HEK293 (cell line): ENCODE results near the gene MBTD1.

ENCODE experiments used
- CTCF ChIA-PET: fragments of 350-600 bp; formaldehyde crosslinking; extraction: SDS; loops from one replicate; lab custom pipeline; 2021; ENCODE audit warnings: antibody characterized with exemption; lab: Yijun Ruan, JAX
- POLR2A ChIA-PET: fragments of 300-600 bp; formaldehyde crosslinking; extraction: SDS; loops from one replicate; lab custom pipeline; 2020; ENCODE audit warnings: antibody characterized with exemption, inconsistent platforms; lab: Yijun Ruan, JAX
- H3K27ac ChIP-seq: fragments of 200-500 bp; sonication (Bioruptor generic); 2 replicates; pipeline ENCODE4 v1.5.1; 2014; ENCODE audit warnings: low read depth, low read length, control low read depth, inconsistent platforms; ENCODE audit errors: extremely low read depth
- H3K36me3 ChIP-seq, 2 experiments: fragments of 200-500 bp in 1 of 2; sonication (Bioruptor generic) in 1 of 2; 1 replicate in 1 of 2; 2 replicates in 1 of 2; pipeline ENCODE4 v1.5.1; 2014 to 2017; ENCODE audit warnings: inconsistent platforms in 2 of 2, low read length in 2 of 2; ENCODE audit not compliant: control insufficient read depth in 2 of 2, insufficient read depth in 1 of 2
- H3K4me1 ChIP-seq: fragments of 200-500 bp; sonication (Bioruptor generic); 2 replicates; pipeline ENCODE4 v1.5.1; 2014; ENCODE audit warnings: mild to moderate bottlenecking, low read length, inconsistent platforms; ENCODE audit not compliant: control insufficient read depth, insufficient read depth
- H3K4me3 ChIP-seq: 2 replicates; pipeline ENCODE4 v1.5.1; 2011; ENCODE audit warnings: low read depth, mild to moderate bottlenecking, control low read depth, low read length, moderate library complexity
- H3K9me3 ChIP-seq: fragments of 200-500 bp; sonication (Bioruptor generic); 2 replicates; pipeline ENCODE4 v1.5.1; 2014; ENCODE audit warnings: low read depth, low read length, inconsistent platforms; ENCODE audit not compliant: control insufficient read depth, insufficient read depth
- BCL6B ChIP-seq: fragments of 450-650 bp; formaldehyde crosslinking; IDR thresholded peaks from 2 replicates; pipeline ENCODE4 v1.5.1; 2017; ENCODE audit warnings: missing biosample characterization, missing genetic modification characterization
- GLI2 ChIP-seq: fragments of 450-650 bp; formaldehyde crosslinking; IDR thresholded peaks from 2 replicates; pipeline ENCODE4; 2017; ENCODE audit warnings: missing biosample characterization, missing genetic modification characterization, low read depth, borderline replicate concordance
- HIC1 ChIP-seq: fragments of 450-650 bp; formaldehyde crosslinking; IDR thresholded peaks from 2 replicates; pipeline ENCODE4 v1.5.1; 2016; ENCODE audit warnings: missing biosample characterization, missing genetic modification characterization
- IKZF3 ChIP-seq: fragments of 450-650 bp; IDR thresholded peaks from 2 replicates; pipeline ENCODE4 v1.5.0; 2018; ENCODE audit warnings: missing biosample characterization, mild to moderate bottlenecking, missing genetic modification characterization, moderate library complexity
- INSM2 ChIP-seq: fragments of 450-650 bp; formaldehyde crosslinking; IDR thresholded peaks from 2 replicates; pipeline ENCODE4 v1.5.1; 2016; ENCODE audit warnings: missing biosample characterization, missing genetic modification characterization
- MEIS1 ChIP-seq: sonication (generic); formaldehyde crosslinking; IDR thresholded peaks from 2 replicates; pipeline ENCODE4 v1.8.1; 2022; ENCODE audit warnings: missing genetic modification reagents, mild to moderate bottlenecking, borderline replicate concordance
- PRDM1 ChIP-seq: fragments of 450-650 bp; formaldehyde crosslinking; IDR thresholded peaks from 2 replicates; pipeline ENCODE4; 2016; ENCODE audit warnings: missing biosample characterization, missing genetic modification characterization
- PRDM6 ChIP-seq: fragments of 450-650 bp; formaldehyde crosslinking; IDR thresholded peaks from 2 replicates; pipeline ENCODE4 v1.5.1; 2017; ENCODE audit warnings: missing biosample characterization, missing genetic modification characterization
- ZBTB1 ChIP-seq: fragments of 450-650 bp; formaldehyde crosslinking; IDR thresholded peaks from 2 replicates; pipeline ENCODE4 v1.5.1; 2016; ENCODE audit warnings: missing biosample characterization, missing genetic modification characterization
- ZBTB17 ChIP-seq: fragments of 450-650 bp; formaldehyde crosslinking; IDR thresholded peaks from 2 replicates; pipeline ENCODE4 v1.5.1; 2016; ENCODE audit warnings: missing biosample characterization, missing genetic modification characterization
- ZBTB21 ChIP-seq: fragments of 450-650 bp; formaldehyde crosslinking; IDR thresholded peaks from 2 replicates; pipeline ENCODE4 v1.5.1; 2017; ENCODE audit warnings: missing biosample characterization, missing genetic modification characterization
- ZBTB44 ChIP-seq: fragments of 450-650 bp; IDR thresholded peaks from 2 replicates; pipeline ENCODE4 v1.5.1; 2018; ENCODE audit warnings: missing biosample characterization, mild to moderate bottlenecking, missing genetic modification characterization
- ZFP41 ChIP-seq: fragments of 450-650 bp; formaldehyde crosslinking; IDR thresholded peaks from 2 replicates; pipeline ENCODE4 v1.5.1; 2016; ENCODE audit warnings: missing biosample characterization, missing genetic modification characterization, borderline replicate concordance
- ZNF221 ChIP-seq: fragments of 450-650 bp; formaldehyde crosslinking; IDR thresholded peaks from 2 replicates; pipeline ENCODE4 v1.5.1; 2017; ENCODE audit warnings: missing biosample characterization, missing genetic modification characterization, borderline replicate concordance
- ZNF341 ChIP-seq: fragments of 450-650 bp; formaldehyde crosslinking; IDR thresholded peaks from 2 replicates; pipeline ENCODE4; 2016; ENCODE audit warnings: low read depth, missing biosample characterization, missing genetic modification characterization
- ZNF426 ChIP-seq: fragments of 450-650 bp; formaldehyde crosslinking; IDR thresholded peaks from 2 replicates; pipeline ENCODE4 v1.5.1; 2017; ENCODE audit warnings: missing biosample characterization, missing genetic modification characterization, mild to moderate bottlenecking, inconsistent platforms, moderate library complexity
- ZNF571 ChIP-seq: fragments of 450-650 bp; formaldehyde crosslinking; IDR thresholded peaks from 2 replicates; pipeline ENCODE4 v1.5.0; 2017; ENCODE audit warnings: missing biosample characterization, missing genetic modification characterization
- ZNF600 ChIP-seq: fragments of 450-650 bp; formaldehyde crosslinking; IDR thresholded peaks from 2 replicates; pipeline ENCODE4 v1.5.1; 2016; ENCODE audit warnings: missing biosample characterization, missing genetic modification characterization
- ZNF621 ChIP-seq: fragments of 450-650 bp; formaldehyde crosslinking; IDR thresholded peaks from 2 replicates; pipeline ENCODE4 v1.5.1; 2017; ENCODE audit warnings: missing biosample characterization, missing genetic modification characterization
- ZNF658 ChIP-seq: fragments of 450-650 bp; formaldehyde crosslinking; IDR thresholded peaks from 2 replicates; pipeline ENCODE4; 2016; ENCODE audit warnings: missing biosample characterization, missing genetic modification characterization
- ZNF701 ChIP-seq: fragments of 450-650 bp; formaldehyde crosslinking; IDR thresholded peaks from 2 replicates; pipeline ENCODE4 v1.5.1; 2016; ENCODE audit warnings: missing biosample characterization, missing genetic modification characterization
- ZNF785 ChIP-seq: fragments of 450-650 bp; formaldehyde crosslinking; IDR thresholded peaks from 2 replicates; pipeline ENCODE4 v1.5.1; 2016; ENCODE audit warnings: missing biosample characterization, missing genetic modification characterization
- ZNF792 ChIP-seq: fragments of 450-650 bp; formaldehyde crosslinking; IDR thresholded peaks from 2 replicates; pipeline ENCODE4 v1.5.1; 2016; ENCODE audit warnings: missing biosample characterization, missing genetic modification characterization

The MBTD1 gene

GRCh38 chr17:51142597-51142996 is 117.3 kb downstream of the MBTD1 start (continued):
- no peak for TF ChIP-seq PRDM6 (tag by site-specific recombination)

- no peaks in the 10 kb centered on the region for H3K9me3 ChIP-seq
- TF ChIP-seq ZNF658 (tag by site-specific recombination) (no peak), BCL6B (tag by site-specific recombination) (no peak), ZBTB44 (tag by site-specific recombination) (no peak), ZBTB1 (tag by site-specific recombination) (no peak), ZNF571 (tag by site-specific recombination) (no peak), IKZF3 (tag by site-specific recombination) (no peak), HIC1 (no peak), ZNF621 (tag by site-specific recombination) (no peak), ZNF221 (tag by site-specific recombination) (no peak), ZNF600 (tag by site-specific recombination) (no peak), GLI2 (tag by site-specific recombination) (no peak), ZNF785 (tag by site-specific recombination) (no peak)
- TF ChIP-seq, all 188 proteins: peak for 0
- Histone ChIP-seq H3K27ac (no peak overlapping the region), H3K4me1 (no peaks in the 10 kb centered on the region), H3K36me3 (no peaks in the 10 kb centered on the region), H3K4me3 (no peak overlapping the region)
- ChIA-PET POLR2A (interaction anchor here (1.6 to 1.7 kb wide), 2 partner anchors 15 to 17 kb away, joined by 7 to 8 read pairs; partner anchors contain the start of genes NME1 and SPAG9), CTCF (interaction anchor here (1.2 kb wide), 1 partner anchor 17 kb away, joined by 3 read pairs; the partner anchor contains the start of gene NME1)
These were observed 123.9 kb downstream of the MBTD1 start for GRCh38 chr17:51135956-51136355.

- Histone ChIP-seq H3K4me1 (no peaks in the 10 kb centered on the region), H3K36me3 (no peaks in the 10 kb centered on the region), H3K27ac (no peak overlapping the region)
- ChIA-PET CTCF (no interaction called here), POLR2A (interaction anchor here (1.3 kb wide), 1 partner anchor 13 kb away, joined by 3 read pairs; the partner anchor contains the start of gene SPAG9)
- no peak for TF ChIP-seq ZNF426
- no peak for TF ChIP-seq MEIS1 (CRISPR knock-in tag)
- no peak for TF ChIP-seq ZNF792
- no peak for TF ChIP-seq ZBTB17
- no peak for TF ChIP-seq PRDM1 (tag by site-specific recombination)
- TF ChIP-seq PRDM6 (tag by site-specific recombination): no peak
- TF ChIP-seq ZFP41 (tag by site-specific recombination): no peak
- TF ChIP-seq ZNF785 (tag by site-specific recombination): no peak
- TF ChIP-seq ZNF701 (tag by site-specific recombination): no peak
- no peak for TF ChIP-seq ZNF341
- TF ChIP-seq INSM2 (tag by site-specific recombination): no peak
- no peak for TF ChIP-seq ZBTB21 (tag by site-specific recombination)
- TF ChIP-seq, all 188 proteins: peak for 0
- Histone ChIP-seq H3K9me3 (no peaks in the 10 kb centered on the region), H3K4me3 (no peak overlapping the region)
These were observed 126.5 kb downstream of the MBTD1 start for GRCh38 chr17:51133365-51133764.
